Suprapubic skin (tissue), 4 donors: ENCODE measurements around the gene HRH4.

ENCODE experiments used
- CTCF ChIP-seq, 2 donors: fragments of 200-600 bp in 1 of 2; fragments of 450-650 bp in 1 of 2; sonication (generic) in 1 of 2; IDR thresholded peaks; one replicate each; pipeline ENCODE4 v1.5.1; 2016 to 2019; ENCODE audit warnings: antibody characterized with exemption in 2 of 2, mild to moderate bottlenecking in 1 of 2, moderate library complexity in 1 of 2
- POLR2A ChIP-seq, 2 donors: fragments of 450-650 bp; IDR thresholded peaks; one replicate each; pipeline ENCODE4 v1.6.1; 2017; ENCODE audit warnings: antibody characterized with exemption in 2 of 2, mild to moderate bottlenecking in 2 of 2, moderate library complexity in 2 of 2
- POLR2AphosphoS5 ChIP-seq, 3 donors: sonication (generic); formaldehyde crosslinking; IDR thresholded peaks; one replicate each; pipeline ENCODE4 v1.6.1; 2017; ENCODE audit warnings: antibody characterized with exemption in 3 of 3

- TF ChIP-seq CTCF (IDR thresholded peaks at IDR 0.05) (no peak), POLR2A (IDR thresholded peaks at IDR 0.05) (no peak), POLR2AphosphoS5 (IDR thresholded peaks at IDR 0.05) (no peak)
Measured at GRCh38 chr18:24446453-24446852, 14.0 kb upstream of the HRH4 start.
